SIG-M5 treated with dmso at 0.1 percent for 504 hours (cell line): ENCODE measurements around the gene SEC11A.

Experiments
- DNase-seq: peaks from one replicate; lab custom pipeline; 2025; ENCODE audit not compliant: unreplicated experiment; lab: John Stamatoyannopoulos, UW

SEC11A gene

GRCh38 chr15:84685304-84685703 is 30.6 kb downstream of the SEC11A start:
- peak; percentile 30 for DNase-seq

DNA sequence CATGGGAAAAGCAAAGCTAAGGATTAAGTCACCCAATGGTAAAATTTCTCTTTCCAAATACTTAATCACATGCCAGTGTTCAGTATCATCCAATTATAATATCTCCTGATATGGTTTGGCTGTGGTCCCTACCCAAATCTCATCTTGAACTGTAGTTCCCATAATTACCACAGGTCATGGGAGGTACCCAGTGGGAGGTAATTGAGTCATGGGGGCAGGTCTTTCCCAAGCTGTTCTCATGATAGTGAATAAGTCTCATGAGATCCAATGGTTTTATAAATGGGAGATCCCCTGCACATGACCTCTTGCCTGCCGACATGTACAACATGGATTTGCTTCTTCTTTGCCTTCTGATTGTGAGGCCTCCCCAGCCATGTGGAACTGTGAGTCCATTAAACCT is 31.8 kb downstream of the SEC11A start:
- DNase-seq, result no peak

DNA sequence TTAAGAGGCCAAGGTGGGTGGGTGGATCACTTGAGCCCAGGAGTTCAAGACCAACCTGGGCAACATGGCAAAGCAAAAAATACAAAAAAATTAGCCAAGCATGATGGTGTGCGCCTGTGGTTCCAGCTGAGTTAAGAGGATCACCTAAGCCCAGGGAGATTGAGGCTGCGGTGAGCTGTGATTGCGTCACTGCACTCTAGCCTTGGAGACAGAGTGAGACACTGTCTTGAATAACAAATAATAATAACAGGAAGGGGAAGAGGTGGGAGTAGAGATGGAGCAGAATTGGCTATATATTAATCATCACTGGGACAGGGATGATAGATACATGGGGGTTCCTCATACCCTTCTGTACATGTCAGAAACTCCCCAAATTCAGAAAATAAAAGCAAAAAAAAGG is 34.1 kb downstream of the SEC11A start:
- DNase-seq, result peak; percentile 4

DNA sequence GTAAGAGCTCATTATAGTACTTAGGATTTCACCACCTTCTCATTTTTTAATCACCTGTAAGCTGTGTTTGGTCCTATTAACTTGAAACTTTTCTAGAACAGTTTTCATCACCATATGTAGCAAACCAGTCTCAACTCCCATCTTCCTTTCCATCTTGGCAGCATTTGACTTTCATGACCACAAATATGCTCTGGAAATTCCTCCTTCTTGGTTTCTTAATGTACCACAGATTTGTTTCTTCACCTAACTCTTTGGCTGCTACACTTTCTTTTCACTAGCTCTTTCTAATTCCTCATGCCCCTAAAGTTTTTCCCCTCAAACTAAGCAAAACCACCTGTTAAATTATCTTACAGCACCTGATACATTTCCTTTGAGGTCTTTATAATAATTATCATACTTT is 44.7 kb downstream of the SEC11A start:
- DNase-seq, result no peak

- no peak for DNase-seq
Measured at GRCh38 chr15:84669726-84670125, 46.2 kb downstream of the SEC11A start.

DNA sequence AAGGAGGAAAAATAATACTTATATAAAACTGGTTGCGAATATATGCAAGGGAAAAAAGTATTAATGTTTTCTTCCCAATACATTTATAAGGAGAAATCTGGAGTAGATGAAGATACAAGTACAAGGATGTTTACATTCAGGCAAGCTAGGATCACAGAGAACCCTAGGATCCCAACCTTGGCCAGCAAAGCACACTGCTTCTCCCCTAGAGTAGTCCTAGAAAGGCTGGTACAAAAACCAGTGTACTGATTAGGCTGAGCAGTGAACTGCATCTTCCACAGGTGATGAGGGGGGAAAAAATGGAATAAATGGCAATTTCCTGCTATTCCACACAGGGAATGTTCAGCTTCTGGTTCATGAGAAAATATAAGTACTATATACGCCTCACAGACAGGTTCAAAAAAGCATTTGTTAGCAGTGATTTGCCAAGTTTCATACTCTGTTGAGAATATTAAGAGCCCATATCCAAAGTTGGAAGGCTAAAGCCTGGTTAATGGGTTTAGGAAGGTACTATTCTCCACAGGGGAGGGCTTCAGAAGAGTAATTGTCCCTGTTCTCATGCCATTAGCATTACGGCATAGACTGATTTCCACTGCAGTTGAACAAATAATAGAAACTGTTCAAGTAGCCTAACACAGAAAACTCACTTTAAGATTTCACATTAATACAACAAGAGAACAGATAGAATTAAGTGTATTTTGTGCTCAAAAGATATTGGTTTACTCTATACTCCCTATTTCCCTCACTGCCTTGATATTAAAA is 47.5 kb downstream of the SEC11A start:
- DNase-seq, result no peak

GRCh38 chr15:84666373-84666772 is 49.6 kb downstream of the SEC11A start:
- DNase-seq, result no peak

DNA sequence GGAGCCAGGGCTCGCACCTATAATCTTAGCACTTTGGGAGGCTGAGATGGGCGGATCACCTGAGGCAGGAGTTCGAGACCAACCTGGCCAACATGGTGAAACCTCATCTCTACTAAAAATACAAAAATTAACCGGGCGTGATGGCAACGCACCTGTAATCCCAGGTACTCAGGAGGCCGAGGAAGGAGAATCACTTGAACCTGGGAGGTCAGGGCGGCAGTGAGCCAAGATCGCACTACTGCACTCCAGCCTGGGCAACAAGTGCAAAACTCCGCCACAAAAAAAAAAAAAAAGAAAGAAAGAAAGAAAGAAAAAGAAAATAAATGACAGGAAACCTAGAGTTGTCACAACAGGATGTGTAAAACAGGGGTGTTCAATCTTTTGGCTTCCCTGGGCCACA is 54.9 kb downstream of the SEC11A start:
- no peak for DNase-seq

- DNase-seq, result no peak
Measured at GRCh38 chr15:84659904-84660781, 55.8 kb downstream of the SEC11A start.

DNA sequence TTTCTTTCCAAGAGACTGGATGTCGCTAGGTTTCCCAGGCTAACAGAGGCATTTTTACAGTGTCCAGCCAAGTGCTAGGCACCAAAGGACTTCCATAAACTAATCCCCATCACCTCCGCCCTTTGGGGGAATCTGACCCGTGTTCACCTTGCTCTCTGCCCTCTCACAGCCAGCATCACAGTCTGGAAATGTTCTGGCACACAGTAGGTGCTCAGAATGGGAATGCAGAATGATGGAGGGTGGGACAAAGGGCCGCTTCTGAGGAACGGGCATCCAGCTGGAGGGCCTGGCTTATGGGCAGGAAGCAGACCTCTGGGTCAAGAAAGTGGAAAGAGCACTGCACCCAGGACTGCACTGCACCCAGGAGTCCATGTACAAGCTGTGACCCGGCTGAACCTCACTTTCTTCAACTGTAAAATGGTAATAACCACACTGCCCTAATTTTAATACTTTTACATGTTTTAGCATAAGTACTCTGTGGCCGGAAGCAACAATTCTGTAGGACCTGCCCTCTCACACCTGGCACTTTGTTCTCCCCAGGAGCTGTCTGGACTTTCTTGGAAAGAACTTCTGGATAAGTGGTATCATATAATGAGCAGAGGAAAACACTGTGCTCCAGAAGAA is 57.0 kb downstream of the SEC11A start:
- no peak for DNase-seq

DNA sequence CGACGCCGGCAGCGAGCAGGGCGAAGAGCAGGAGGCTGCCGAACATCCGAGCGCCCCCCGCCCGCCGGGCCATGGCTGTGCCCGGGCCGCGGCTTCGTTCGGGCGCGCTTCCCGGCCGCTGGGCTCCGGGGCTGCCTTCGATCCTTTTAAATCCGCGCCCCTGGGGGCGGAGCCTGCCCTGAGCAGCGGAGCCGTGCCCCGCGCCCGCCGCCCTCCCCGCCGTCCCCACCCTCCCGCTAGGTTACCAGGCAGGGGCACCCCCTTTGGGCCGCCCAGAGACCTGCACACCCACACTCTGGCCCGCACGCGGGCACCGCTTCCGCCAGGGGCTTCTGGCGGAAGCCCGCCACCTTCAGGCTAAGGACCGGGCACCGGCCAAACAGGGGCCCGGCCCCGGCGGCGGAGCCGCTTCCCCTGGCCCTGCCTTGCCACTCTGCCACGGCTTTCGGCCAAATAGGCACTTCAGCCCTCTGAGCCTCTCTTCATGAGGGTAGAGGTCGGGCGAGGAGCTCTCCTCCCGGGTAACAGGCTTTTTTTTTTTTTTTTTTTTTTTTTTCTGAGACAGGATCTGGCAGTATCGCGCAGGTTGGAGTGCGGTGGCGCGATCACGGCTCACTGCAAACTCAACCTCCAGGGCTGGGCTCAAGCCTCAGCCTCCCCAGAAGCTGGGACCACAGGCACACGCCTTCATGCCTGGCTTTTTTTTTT is 57.7 kb downstream of the SEC11A start, which contains the start of gene NMB:
NMB (minus strand) TSS at position 120 of the 708 bp plus-strand sequence; CDS start at position 73, 47 bp downstream.
- peak; percentile 72 for DNase-seq

- DNase-seq, result no peak
Measured at GRCh38 chr15:84657748-84658079, 58.2 kb downstream of the SEC11A start.

DNA sequence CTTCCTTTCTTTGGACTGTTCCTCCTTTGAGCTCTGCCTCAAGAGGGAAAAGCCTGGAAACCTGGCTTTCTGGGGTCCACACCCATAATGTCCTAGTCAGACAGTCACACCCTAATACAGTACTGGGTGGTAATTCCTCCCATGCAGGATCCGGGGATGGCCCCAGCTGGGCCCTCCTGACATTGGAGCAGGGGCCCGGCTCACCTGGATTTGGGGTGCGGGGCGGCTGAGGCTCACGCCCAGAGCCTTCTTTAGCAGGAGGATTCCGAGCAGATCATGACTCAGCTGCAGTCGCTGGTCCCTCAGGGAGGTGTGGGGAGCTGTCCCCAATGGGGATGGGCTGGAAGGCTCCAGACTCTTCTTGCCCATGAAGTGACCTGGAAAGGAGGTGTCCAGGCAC is 59.0 kb downstream of the SEC11A start:
- no peak for DNase-seq

GRCh38 chr15:84654689-84655453 is 61.1 kb downstream of the SEC11A start:
- DNase-seq, result peak; percentile 88

- peak; percentile 90 for DNase-seq
Measured at GRCh38 chr15:84653910-84654688, 61.8 kb downstream of the SEC11A start, which contains the start of gene WDR73. Gene WDR73 (minus strand): TSS chr15:84654283. CDS start chr15:84654274, 9 bp downstream.

DNA sequence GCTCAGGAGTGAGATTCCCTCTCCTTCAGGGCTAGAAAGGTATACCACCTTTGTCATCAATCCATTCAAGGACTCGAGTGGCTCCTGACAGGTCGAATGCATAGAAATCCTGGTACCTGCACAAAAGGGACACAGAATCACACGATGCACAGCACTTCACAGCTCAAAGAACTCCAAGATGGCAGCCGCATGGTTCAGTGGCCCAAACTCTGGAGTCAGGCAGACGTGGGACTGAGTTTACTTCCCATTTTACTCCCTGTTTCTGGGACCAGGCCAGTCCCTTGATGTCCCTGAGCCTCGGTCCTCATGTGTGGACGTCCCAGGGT is 62.4 kb downstream of the SEC11A start:
- DNase-seq, result peak; percentile 59

GRCh38 chr15:84649706-84650105 is 66.2 kb downstream of the SEC11A start:
- DNase-seq, result no peak

DNA sequence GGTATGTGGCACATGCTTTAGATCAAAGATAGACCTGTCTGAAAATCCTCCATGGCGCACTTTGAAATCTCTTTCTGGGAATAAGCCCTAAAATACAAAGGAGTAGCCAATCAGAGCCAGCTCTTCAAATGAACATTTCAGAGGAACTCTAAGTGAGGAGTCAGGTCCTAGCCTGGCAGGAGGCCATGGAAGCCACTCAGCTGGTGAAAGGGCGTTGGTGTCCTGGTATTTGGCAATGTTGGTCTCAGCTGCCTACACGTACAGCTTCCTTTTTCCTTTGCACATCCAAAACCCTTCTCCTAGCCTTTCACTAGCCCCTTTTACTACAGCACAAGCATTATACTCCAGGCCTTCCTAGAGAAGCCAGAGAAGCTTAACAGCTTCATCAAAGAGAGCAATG is 67.4 kb downstream of the SEC11A start:
- DNase-seq, result no peak

- DNase-seq, result no peak
Measured at GRCh38 chr15:84647726-84648125, 68.2 kb downstream of the SEC11A start.

DNA sequence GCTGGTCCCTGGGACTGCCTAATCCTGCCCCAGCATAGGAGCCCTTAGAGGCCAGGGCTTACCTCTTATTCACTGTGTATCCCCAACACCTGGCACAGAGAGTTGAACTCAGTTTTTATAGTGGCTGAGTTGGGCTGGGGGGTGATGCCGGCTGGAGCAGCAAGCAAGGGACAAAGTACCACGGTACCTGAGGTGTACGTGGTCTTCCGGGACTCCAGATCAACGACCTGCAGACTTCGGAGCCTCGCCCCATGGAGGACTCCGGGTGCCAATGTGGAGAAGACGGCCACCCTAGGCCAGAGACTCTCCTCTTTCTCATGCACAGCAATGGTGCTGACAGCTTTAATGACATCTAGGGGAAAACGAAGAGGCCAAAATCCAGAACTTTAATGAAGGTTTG is 69.9 kb downstream of the SEC11A start:
- no peak for DNase-seq
